ENCODE results near the gene BMP7.

The BMP7 gene

GRCh38 chr20:57129303-57129702, 137.1 kb downstream of the BMP7 start:
- no peak for TF ChIP-seq CTCF (IDR thresholded peaks at IDR 0.05)
- H3K4me3 ChIP-seq = no peak overlapping the region
- DNase-seq (ENCODE audit: low spot score) = no peak
- H3K27ac ChIP-seq = no peak overlapping the region

- no peak overlapping the region for H3K27ac ChIP-seq
- no peak for TF ChIP-seq CTCF (IDR thresholded peaks at IDR 0.05)
- no peak overlapping the region for H3K4me3 ChIP-seq
- no peak for DNase-seq (ENCODE audit: low spot score)
Measured at GRCh38 chr20:57128044-57128757, 138.2 kb downstream of the BMP7 start.

GRCh38 chr20:57126481-57127092, 139.9 kb downstream of the BMP7 start:
- Histone ChIP-seq H3K27ac (no peak overlapping the region), H3K4me3 (no peak overlapping the region)
- TF ChIP-seq CTCF (IDR thresholded peaks at IDR 0.05) = no peak
- no peak for DNase-seq (ENCODE audit: low spot score)

- no peak for TF ChIP-seq CTCF (IDR thresholded peaks at IDR 0.05)
- Histone ChIP-seq H3K27ac (no peak overlapping the region), H3K4me3 (no peak overlapping the region)
- DNase-seq (ENCODE audit: low spot score) = no peak
Measured at GRCh38 chr20:57124800-57125517, 141.5 kb downstream of the BMP7 start.

- no peak for DNase-seq (ENCODE audit: low spot score)
- no peak overlapping the region for H3K4me3 ChIP-seq
- no peak overlapping the region for H3K27ac ChIP-seq
- TF ChIP-seq CTCF (IDR thresholded peaks at IDR 0.05) = no peak
Measured at GRCh38 chr20:57124366-57124765, 142.1 kb downstream of the BMP7 start.

- no peak overlapping the region for H3K27ac ChIP-seq
- H3K4me3 ChIP-seq = no peak overlapping the region
- DNase-seq (ENCODE audit: low spot score) = no peak
- TF ChIP-seq CTCF (IDR thresholded peaks at IDR 0.05) = no peak
Measured at GRCh38 chr20:57123504-57123903, 142.9 kb downstream of the BMP7 start.
